SKM-1 (cell line): Measurements from ENCODE around the gene MORC2.

Experiments used
- DNase-seq: peaks from one replicate; lab custom pipeline; 2025; ENCODE audit not compliant: unreplicated experiment; lab: John Stamatoyannopoulos, UW

MORC2 gene

GRCh38 chr22:30875481-30876215 is 92.9 kb downstream of the MORC2 start:
- no peak for DNase-seq
